B cell (primary cell): Measurements from ENCODE around the gene NECAP2.
"Not testable (repeated sequence)": the region's sequence is repeated elsewhere in the genome, so short reads cannot be mapped to it uniquely, and the experiment has no call there.

Experiments used
- CTCF ChIP-seq: fragments of 200-600 bp; IDR thresholded peaks from one replicate; pipeline ENCODE4 v1.8.0; 2022; ENCODE audit warnings: antibody characterized with exemption, mild to moderate bottlenecking
- EZH2 ChIP-seq: IDR thresholded peaks from 2 replicates; pipeline ENCODE4 v1.6.1; 2012; ENCODE audit warnings: borderline replicate concordance, low read depth, mild to moderate bottlenecking, moderate library complexity, low read length; ENCODE audit not compliant: insufficient read depth, poor library complexity, severe bottlenecking

- not testable (repeated sequence) for TF ChIP-seq CTCF, EZH2
These were observed 34.4 kb downstream of the NECAP2 start for GRCh38 chr1:16474891-16475290.
